IMR-90 (cell line): Measurements from ENCODE around the gene CYP27B1.

Experiments used
- CTCF ChIP-seq: conservative IDR thresholded peaks from 2 replicates; pipeline ENCODE4 v1.5.1; 2012; ENCODE audit warnings: mild to moderate bottlenecking, low read depth, low read length, improper control_type of control experiment
- ELK1 ChIP-seq: fragments of 150-350 bp; IDR thresholded peaks from 2 replicates; pipeline ENCODE4 v1.6.1; 2016; ENCODE audit warnings: low read depth, mild to moderate bottlenecking, low read length, moderate library complexity, borderline replicate concordance
- FOS ChIP-seq: fragments of 150-350 bp; IDR thresholded peaks from 2 replicates; pipeline ENCODE4 v1.6.1; 2016; ENCODE audit warnings: low read depth, low read length
- MAFK ChIP-seq: IDR thresholded peaks from 2 replicates; pipeline ENCODE4 v1.6.1; 2012; ENCODE audit warnings: low read depth, low read length, improper control_type of control experiment
- POLR2A ChIP-seq: IDR thresholded peaks from 2 replicates; pipeline ENCODE4 v1.6.1; 2012; ENCODE audit warnings: mild to moderate bottlenecking, low read depth, low read length
- RAD21 ChIP-seq: IDR thresholded peaks from 2 replicates; pipeline ENCODE4 v1.6.1; 2012; ENCODE audit warnings: low read length, improper control_type of control experiment
- RCOR1 ChIP-seq: IDR thresholded peaks from 2 replicates; pipeline ENCODE4 v1.6.1; 2012; ENCODE audit warnings: mild to moderate bottlenecking, low read length, improper control_type of control experiment; ENCODE audit not compliant: insufficient replicate concordance
- RFX5 ChIP-seq: IDR thresholded peaks from 2 replicates; pipeline ENCODE4 v1.8.0; 2012; ENCODE audit warnings: low read depth, mild to moderate bottlenecking, low read length, moderate library complexity
- SMC3 ChIP-seq: fragments of 150-350 bp; IDR thresholded peaks from 2 replicates; pipeline ENCODE4 v1.6.1; 2016; ENCODE audit warnings: low read depth, mild to moderate bottlenecking, antibody characterized with exemption, low read length, moderate library complexity
- USF2 ChIP-seq: fragments of 150-350 bp; IDR thresholded peaks from 2 replicates; pipeline ENCODE4 v1.6.1; 2017; ENCODE audit warnings: mild to moderate bottlenecking, antibody characterized with exemption, low read length, low read depth

GRCh38 chr12:57779736-57780135, 12.9 kb upstream of the CYP27B1 start:
- TF ChIP-seq CTCF (no peak), RFX5 (no peak), RCOR1 (no peak), POLR2A (no peak), USF2 (no peak), MAFK (no peak), SMC3 (no peak), RAD21 (no peak), ELK1 (no peak), FOS (no peak)
